GM13976 (cell line): ENCODE results near the gene LRRC71.

Experiments used
- DNase-seq: peaks from one replicate; pipeline ENCODE4 v3.0.0; 2012; ENCODE audit warnings: low spot score
- CTCF ChIP-seq: IDR thresholded peaks from 2 replicates; pipeline ENCODE4 v1.5.1; 2012; ENCODE audit warnings: borderline replicate concordance, mild to moderate bottlenecking; ENCODE audit not compliant: insufficient read depth; ENCODE audit errors: extremely low read depth, missing control alignments, control extremely low read depth
- in situ Hi-C: fragments of 300-500 bp; cut with MboI; formaldehyde crosslinking; loops from one replicate; pipeline ENCODE4 v1.12.0; 2022; ENCODE audit warnings: low sequenced_read_pairs, mixed read lengths, inconsistent platforms; ENCODE audit not compliant: unreplicated experiment

Gene LRRC71

GRCh38 chr1:156913809-156914387 is 6.5 kb upstream of the LRRC71 start:
- no peak for DNase-seq
- no peak for TF ChIP-seq CTCF
- in situ Hi-C loops: no loop called here

- no peak for TF ChIP-seq CTCF
- in situ Hi-C loops: no loop called here
- DNase-seq: no peak
Observed at GRCh38 chr1:156914440-156914856, 6.0 kb upstream of the LRRC71 start.

GRCh38 chr1:156921053-156921529 is 659 bp downstream of the LRRC71 start:
- TF ChIP-seq CTCF: no peak
- in situ Hi-C loops: no loop called here
- DNase-seq: no peak

GRCh38 chr1:156922986-156923669 is 2.7 kb downstream of the LRRC71 start:
- DNase-seq: no peak
- in situ Hi-C loops: no loop called here
- TF ChIP-seq CTCF: no peak

- DNase-seq: no peak
- no peak for TF ChIP-seq CTCF
- in situ Hi-C loops: no loop called here
Observed at GRCh38 chr1:156923670-156924477, 3.4 kb downstream of the LRRC71 start.

- no peak for TF ChIP-seq CTCF
- no peak for DNase-seq
- in situ Hi-C loops: no loop called here
Observed at GRCh38 chr1:156924478-156925153, 4.2 kb downstream of the LRRC71 start.
